NCI-H446 treated with DMSO at 0.1 percent for 48 hours (cell line): ENCODE measurements around the gene NCAPD3.
"Not testable (repeated sequence)": the region's sequence is repeated elsewhere in the genome, so short reads cannot be mapped to it uniquely, and the experiment has no call there.

Experiments used
- DNase-seq: peaks from one replicate; lab custom pipeline; 2025; lab: John Stamatoyannopoulos, UW

The NCAPD3 gene

DNA sequence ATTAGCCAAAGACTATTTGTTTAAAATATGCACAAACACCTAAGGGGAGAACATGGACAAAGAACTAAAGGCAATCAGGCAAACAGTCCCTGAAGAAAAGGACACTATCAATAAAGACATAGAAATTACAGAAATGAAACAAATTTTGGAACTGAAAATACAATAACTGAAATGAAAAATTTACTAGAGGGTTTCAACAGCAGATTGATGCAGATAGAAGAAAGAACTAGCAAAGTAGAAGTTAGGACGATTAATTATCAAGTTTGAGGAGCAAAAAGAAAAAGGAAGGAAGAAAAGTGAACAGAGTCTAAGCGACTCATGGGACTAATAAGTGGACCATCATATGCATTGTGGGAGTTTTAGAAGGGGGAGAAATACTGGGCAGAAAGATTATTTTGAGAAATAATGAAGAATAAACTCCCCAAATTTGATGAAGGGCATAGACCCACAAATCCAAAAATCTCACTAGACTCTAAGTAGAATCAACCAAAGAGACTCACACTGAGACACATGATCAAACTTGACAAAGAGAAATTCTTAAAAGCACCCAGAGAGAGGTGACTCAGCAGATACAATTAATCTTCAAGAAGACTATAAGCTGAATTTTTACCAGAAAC, 92.0 kb downstream of the NCAPD3 start:
- DNase-seq: no peak

DNA sequence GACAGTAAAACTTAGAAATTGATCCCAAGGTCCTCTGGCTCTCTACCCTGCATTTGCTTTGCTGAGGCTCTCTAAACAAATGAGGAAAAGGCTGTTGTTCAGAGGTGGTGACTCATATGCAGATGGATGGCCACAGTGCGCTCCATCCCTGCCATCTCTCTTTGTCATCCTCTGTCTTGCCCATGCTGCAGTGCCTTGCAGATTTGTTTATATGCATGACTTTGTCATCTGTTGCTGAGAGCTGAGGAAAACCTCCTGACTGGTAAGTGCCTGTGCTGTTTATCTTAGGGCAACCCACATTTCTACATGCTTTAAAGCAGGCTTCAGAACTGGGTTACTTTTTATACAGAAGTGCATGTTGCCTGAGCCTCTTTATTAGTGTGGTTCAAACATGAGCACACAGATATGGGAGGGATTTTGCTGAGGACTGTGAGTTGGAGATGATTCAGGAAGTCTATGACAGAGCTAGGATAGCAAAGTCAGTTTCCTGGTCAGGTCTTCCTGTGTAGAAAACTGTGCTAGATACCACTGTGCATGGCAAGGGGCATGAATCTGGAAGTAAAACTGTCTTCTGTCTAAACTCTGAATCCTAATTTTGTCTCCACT, 97.4 kb downstream of the NCAPD3 start:
- peak; percentile 19 for DNase-seq

DNA sequence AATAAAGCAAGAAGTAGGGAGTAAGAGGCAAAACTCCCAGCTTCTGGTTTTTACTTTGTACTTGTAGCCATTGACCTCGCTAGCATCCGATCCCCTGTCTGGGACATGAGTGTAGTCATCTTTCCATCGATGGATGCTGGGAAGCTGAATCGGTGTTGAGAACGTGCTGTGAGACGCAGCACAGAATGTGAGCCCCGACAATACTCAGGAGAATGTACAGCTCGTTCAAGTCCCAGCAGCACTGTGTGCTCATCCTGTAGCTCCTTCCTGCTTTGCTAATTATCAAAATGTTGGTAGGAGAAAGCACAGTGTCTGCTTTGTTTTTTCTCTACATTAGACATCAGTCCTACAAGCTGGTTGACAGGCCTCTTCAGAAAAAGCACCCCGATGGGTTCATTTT, 98.3 kb downstream of the NCAPD3 start:
- DNase-seq: no peak

DNA sequence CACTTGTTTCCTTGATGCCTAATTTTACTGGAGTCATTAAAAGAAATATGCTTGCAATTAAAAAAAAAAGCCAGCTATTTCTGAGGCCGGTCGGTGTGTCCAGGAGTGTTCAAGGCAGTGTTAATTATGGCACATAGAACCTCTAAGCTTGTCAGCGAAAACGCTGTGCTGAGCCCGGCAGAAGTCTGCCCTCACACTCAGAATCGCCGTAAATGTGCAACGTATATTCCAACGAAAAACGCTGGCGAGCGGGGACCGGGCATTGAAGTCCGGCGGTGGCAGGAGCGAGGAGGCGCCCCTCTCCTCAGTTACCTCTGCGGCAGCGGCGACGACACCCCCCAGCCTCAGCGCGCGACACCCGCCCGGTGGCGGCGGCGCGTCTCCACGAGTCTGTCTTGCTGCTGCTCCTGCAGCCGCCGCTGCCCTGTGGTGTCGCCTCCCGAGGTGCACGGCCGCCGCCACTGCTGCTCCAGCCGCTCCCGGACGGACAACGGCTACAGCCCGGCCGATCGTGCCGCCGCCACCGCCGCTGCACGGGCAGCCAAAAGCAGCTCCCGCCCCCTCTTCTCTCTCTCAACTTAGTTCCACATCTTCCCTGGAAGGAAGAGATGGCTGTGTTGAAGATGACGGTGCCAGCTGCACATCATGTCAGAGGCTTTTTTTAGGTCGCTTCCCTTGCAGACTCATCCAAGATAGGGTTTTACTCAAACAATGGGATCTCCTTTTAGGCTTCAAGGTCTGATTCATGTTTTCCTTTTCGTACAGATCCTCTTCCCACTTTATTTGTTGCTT, 98.9 kb downstream of the NCAPD3 start:
- DNase-seq: no peak

DNA sequence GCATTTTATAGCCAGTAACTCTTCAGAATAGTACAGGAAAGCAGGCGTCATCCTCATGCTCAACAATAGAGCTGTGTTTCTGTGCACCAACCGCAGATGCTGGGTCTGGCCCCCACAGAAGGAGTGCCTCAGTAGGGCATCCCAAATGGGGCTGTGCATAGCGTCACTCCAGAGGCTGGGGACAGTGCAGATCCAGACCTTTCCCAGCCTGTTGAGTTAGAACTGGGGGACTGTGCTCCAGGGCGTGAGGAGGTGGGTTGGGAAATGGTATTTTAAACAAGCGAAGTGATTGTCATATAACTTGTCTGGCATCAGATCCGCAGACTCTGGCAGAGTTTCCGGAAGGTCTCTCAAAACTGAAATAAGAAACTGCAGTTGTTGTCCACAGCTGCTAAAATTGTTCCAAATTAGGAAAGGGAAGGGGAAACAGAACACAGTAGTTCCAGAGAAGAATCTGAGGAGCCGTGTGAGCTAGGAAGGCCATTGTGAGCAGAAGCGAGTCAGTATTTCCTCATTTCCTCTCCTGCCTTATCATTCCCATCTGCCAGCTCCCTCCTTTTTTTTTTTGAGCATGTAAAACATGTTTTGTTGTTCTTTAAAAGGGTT, 102.7 kb downstream of the NCAPD3 start:
- DNase-seq: no peak

DNA sequence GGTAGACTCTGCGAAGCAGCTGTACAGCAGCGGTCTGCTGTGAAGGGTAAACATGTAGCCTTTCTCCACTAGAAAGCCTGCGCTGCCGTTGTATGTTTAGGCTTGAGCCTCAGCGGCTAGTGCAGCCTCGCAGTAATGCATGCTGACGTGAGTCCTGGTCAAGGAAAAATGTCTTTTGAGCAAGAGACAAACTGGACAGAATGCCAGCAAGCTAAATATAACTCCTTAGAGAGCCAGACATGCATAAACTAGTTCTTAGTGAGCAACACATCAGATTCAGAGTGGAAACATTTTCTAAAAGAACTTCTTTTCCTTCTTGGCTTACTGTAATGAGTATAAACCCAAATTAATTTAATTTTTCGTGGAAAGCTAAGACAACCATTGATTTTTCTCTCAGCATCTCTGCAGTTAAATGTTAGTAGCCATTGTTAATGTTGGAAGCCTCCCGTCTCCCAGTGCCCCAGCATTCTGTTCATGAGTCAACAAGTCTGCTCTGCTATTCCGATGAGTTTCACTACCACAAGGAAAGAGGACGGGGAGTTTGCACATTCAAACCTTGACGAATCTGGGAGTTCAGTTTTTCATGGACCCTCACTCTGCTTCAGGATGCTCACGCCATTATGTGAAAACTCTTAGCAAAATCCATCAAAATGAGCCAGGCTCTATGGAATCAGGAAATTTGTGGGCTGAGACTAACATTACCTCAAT, 103.5 kb downstream of the NCAPD3 start:
- peak; percentile 38 for DNase-seq

DNA sequence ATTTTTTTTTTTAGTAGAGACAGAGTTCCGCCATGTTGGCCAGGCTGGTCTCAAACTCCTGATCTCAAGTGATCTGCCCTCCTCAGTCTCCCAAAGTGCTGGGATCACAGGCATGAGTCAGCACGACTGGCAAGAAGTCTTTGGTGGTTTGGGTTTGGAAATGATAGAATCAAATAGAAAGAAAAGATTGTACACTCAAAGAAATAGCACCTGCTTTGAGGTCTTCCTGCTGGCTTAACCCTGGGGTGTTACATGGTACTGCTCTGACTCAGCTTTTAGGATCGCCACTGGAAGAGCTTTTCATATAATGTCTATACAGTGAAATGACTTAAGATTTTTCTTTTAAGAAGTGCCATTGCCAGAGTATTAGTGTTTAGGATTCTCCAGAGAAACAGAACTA, 104.7 kb downstream of the NCAPD3 start:
- DNase-seq: no peak

DNA sequence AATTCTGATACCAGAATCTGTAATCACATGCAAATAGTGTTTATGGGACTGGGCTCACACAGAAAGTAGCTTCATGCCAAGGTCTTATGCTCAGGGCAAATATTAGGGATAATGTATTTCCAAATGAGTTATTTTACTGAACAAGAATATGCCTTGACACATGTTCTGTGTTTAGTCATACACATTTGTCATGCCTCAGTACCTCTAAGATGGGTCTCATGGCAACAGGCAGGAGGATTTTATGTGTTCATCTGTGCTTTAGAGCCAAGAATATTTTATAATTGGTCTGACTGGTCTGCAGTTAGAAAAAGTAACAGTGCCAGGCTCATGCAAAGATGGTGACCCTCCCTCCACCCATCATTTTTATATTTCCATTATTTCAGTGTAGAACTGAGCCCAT, 105.8 kb downstream of the NCAPD3 start:
- peak; percentile 93 for DNase-seq

DNA sequence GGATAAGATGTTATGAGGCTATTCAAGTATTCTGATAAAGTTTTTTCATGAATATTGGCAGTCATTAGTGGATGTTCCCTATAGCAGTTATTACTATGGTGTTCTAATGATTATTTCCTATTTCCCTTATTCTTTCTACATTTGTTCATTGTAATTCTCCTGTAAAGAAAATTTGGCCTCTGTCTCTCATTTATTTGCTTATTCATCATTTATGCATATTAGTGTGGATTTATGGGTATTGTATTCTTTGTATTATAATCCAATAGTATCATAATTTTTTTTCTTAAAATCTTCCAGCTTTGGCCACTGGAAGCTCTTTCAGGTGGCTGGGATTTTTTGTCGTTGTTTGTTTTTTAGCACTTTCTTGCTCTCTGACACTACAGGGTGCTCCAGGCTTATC, 107.6 kb downstream of the NCAPD3 start:
- no peak for DNase-seq

DNA sequence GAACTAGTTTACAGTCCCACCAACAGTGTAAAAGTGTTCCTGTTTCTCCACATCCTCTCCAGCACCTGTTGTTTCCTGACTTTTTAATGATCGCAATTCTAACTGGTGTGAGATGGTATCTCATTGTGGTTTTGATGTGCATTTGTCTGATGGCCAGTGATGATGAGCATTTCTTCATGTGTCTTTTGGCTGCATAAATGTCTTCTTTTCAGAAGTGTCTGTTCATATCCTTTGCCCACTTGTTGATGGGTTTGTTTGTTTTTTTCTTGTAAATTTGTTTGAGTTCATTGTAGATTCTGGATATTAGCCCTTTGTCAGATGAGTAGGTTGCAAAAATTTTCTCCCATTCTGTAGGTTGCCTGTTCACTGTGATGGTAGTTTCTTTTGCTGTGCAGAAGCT, 110.0 kb downstream of the NCAPD3 start:
- not testable (repeated sequence) for DNase-seq

DNA sequence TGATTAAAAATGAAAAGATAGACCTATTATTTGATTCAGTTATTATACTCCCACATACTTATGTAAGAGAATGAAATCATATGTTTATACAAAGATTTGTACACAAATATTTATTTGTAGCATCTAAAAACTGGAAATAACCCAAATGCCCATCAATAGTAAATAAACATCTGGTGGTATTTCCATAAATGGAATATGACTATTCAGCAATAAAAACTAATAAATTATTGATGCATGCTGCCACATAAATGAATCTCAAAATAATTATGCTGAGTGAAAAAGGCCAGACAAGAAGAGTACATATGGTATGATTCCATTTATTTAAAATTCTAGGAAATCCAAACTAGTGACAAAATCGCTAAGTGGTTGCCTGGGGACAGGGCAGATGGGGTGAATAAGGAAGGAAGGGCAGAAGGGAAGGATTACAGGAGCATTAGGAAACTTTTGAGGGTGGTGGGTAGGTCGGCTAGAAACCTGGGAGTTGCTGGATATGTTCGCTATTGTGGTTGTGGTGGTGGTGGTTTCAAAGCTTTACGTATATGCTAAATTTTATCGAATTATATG, 113.4 kb downstream of the NCAPD3 start:
- DNase-seq: no peak
